Kidney (tissue), 14 donors: ENCODE data around the gene RAVER1. TPM values are rescaled to one million over a fixed set of nuclear protein-coding genes. Genes with fewer than 3 reads are reported as not detected.
A peak's percentile ranks its signal among the peaks of the same experiment; 100 is the strongest.

ENCODE experiments used
- DNase-seq, 5 donors: peaks; one replicate each; pipeline ENCODE4 v3.0.0-alpha.2; 2013 to 2020
- FAIRE-seq: peaks from 2 replicates; lab custom pipeline; 2012; peaks lifted over from hg19 to GRCh38; lab: Jason Lieb, UNC
- H3K27ac ChIP-seq, 2 donors: one replicate each; pipeline ENCODE4 v1.7.0; 2013; ENCODE audit warnings: low read depth in 2 of 2, low read length in 2 of 2, inconsistent platforms in 1 of 2
- H3K27me3 ChIP-seq: one replicate; pipeline ENCODE4 v1.7.1; 2013; ENCODE audit warnings: low read length, inconsistent platforms; ENCODE audit not compliant: control insufficient read depth, insufficient read depth
- H3K36me3 ChIP-seq, 3 donors: one replicate each; pipeline versions ENCODE4 v1.7.0 to v1.7.1; 2013; ENCODE audit warnings: low read length in 3 of 3, control low read depth in 1 of 3, inconsistent platforms in 1 of 3; ENCODE audit not compliant: insufficient read depth in 3 of 3, control insufficient read depth in 2 of 3
- H3K4me1 ChIP-seq, 3 donors: one replicate each; pipeline versions ENCODE4 v1.7.0 to v1.7.1; 2013; ENCODE audit warnings: low read length in 3 of 3, inconsistent platforms in 1 of 3, low read depth in 1 of 3; ENCODE audit not compliant: control insufficient read depth in 2 of 3, insufficient read depth in 2 of 3
- H3K4me3 ChIP-seq, 3 donors: one replicate each; pipeline versions ENCODE4 v1.7.0 to v1.8.1; 2013; ENCODE audit warnings: low read length in 3 of 3, control low read depth in 1 of 3, inconsistent platforms in 1 of 3
- H3K9ac ChIP-seq, 3 donors: one replicate each; pipeline versions ENCODE4 v1.7.0 to v1.7.1; 2013; ENCODE audit warnings: low read length in 3 of 3, control low read depth in 1 of 3, inconsistent platforms in 1 of 3
- H3K9me3 ChIP-seq, 3 donors: one replicate each; pipeline versions ENCODE4 v1.7.0 to v1.7.1; 2013; ENCODE audit warnings: low read length in 3 of 3, control low read depth in 1 of 3, inconsistent platforms in 1 of 3; ENCODE audit not compliant: control insufficient read depth in 2 of 3, insufficient read depth in 1 of 3
- CTCF ChIP-seq: IDR thresholded peaks from 3 replicates; pipeline ENCODE4 v1.5.1; 2012; ENCODE audit warnings: mild to moderate bottlenecking, moderate library complexity, borderline replicate concordance; ENCODE audit not compliant: insufficient read depth; ENCODE audit errors: extremely low read depth
- intact Hi-C: fragments of 100-400 bp; cut with DNase I; formaldehyde crosslinking; loops from one replicate; pipeline ENCODE4 v1.11.1; 2022
- polyA plus RNA-seq: library from polyadenylated mRNA; stranded (reverse); fragments of 350-450 nt; fragmentation: Illumina TruSeq; extraction: RNeasy Lipid Tissue Mini Kit (QIAGEN cat#74804); gene quantifications from one replicate; pipeline ENCODE4 v1.2.3, GENCODE V29; 2014; ENCODE audit warnings: low read depth, low replicate concordance; ENCODE audit not compliant: insufficient read depth
- total RNA-seq: library from RNA; stranded (reverse); fragmentation: NEBNext Ultra II Directional; extraction: Animal tissue kit (Norgen Biotek cat#: 25700); gene quantifications from one replicate; pipeline ENCODE4 v1.2.1, GENCODE V29; 2021
- donor health status: control.
- donor health status: control.
- donor health status: control.
- donor health status: control.
- donor health status: control.
- donor health status: DM: yes; HTN: yes; CAD: no.
- donor health status: Normal renal cell carcinoma (clear cell type).

The RAVER1 gene
- total and polyA plus RNA-seq, 2 donors from 2014 or later, result 9.1 to 38.4 TPM

GRCh38 chr19:10356431-10356830, 23.1 kb upstream of the RAVER1 start:
- Histone ChIP-seq H3K4me1 (peaks cover 0 to 4% (median 0%) of the 10 kb centered on the region in 3 donors), H3K36me3 (peaks cover 0 to 3% (median 0%) of the 10 kb centered on the region in 3 donors), H3K27ac (no peak overlapping the region), H3K27me3 (no peaks in the 10 kb centered on the region), H3K9ac (no peak overlapping the region), H3K9me3 (no peaks in the 10 kb centered on the region), H3K4me3 (no peak overlapping the region)
- no peak for DNase-seq
- no peak for FAIRE-seq
- intact Hi-C loops, result no loop called here
- TF ChIP-seq CTCF, result no peak

GRCh38 chr19:10353793-10354391, 20.6 kb upstream of the RAVER1 start:
- Histone ChIP-seq H3K4me1 (peaks cover 0 to 4% (median 0%) of the 10 kb centered on the region in 3 donors), H3K4me3 (peak overlapping the region in 2 of 3 donors; percentile 12 to 57), H3K27me3 (no peaks in the 10 kb centered on the region), H3K9ac (peak overlapping the region in 1 of 3 donors; percentile 2), H3K36me3 (no peaks in the 10 kb centered on the region), H3K27ac (peak overlapping the region; percentile 93 to 95), H3K9me3 (no peaks in the 10 kb centered on the region)
- DNase-seq (peak; percentile 85 to 96 (median 90)), FAIRE-seq (no peak)
- intact Hi-C loops, result no loop called here
- TF ChIP-seq CTCF, result no peak

- H3K9me3 ChIP-seq, result no peaks in the 10 kb centered on the region
- DNase-seq (peak; percentile 89 to 96 (median 94)), FAIRE-seq (no peak)
- intact Hi-C loops, result no loop called here
- peak overlapping the region; percentile 93 to 95 for H3K27ac ChIP-seq
- H3K27me3 ChIP-seq, result no peaks in the 10 kb centered on the region
- peak overlapping the region in 1 of 3 donors; percentile 57 for H3K4me3 ChIP-seq
- no peaks in the 10 kb centered on the region for H3K36me3 ChIP-seq
- no peak for TF ChIP-seq CTCF
- peak overlapping the region in 1 of 3 donors; percentile 69 for H3K9ac ChIP-seq
- peaks cover 0 to 4% (median 0%) of the 10 kb centered on the region in 3 donors for H3K4me1 ChIP-seq
These were observed 19.7 kb upstream of the RAVER1 start for GRCh38 chr19:10352764-10353671.
